SH-SY5Y (cell line): Measurements from ENCODE around the gene LY86.

ENCODE experiments used
- GATA2 ChIP-seq: IDR thresholded peaks from 2 replicates; pipeline ENCODE4 v1.6.1; 2011; ENCODE audit warnings: mild to moderate bottlenecking, low read depth, low read length
- GATA3 ChIP-seq: IDR thresholded peaks from 2 replicates; pipeline ENCODE4 v1.6.1; 2011; ENCODE audit warnings: low read depth, mild to moderate bottlenecking, low read length, moderate library complexity

- TF ChIP-seq GATA2 (no peak), GATA3 (no peak)
Observed at GRCh38 chr6:6580225-6580856, 8.2 kb upstream of the LY86 start.
